A549 treated with RU486 at 1 μM for 4 hours (cell line): ENCODE results near the gene DNAJC24. TPM values are rescaled to one million over a fixed set of nuclear protein-coding genes. Genes with fewer than 3 reads are reported as not detected.

Source experiments
- total RNA-seq: library from RNA; stranded (reverse); fragments of 200-300 nt; extraction: Qiagen RNA extraction; gene quantifications from 5 replicates; pipeline ENCODE4 v1.2.3, GENCODE V29; 2022; ENCODE audit warnings: low read depth

The DNAJC24 gene
- 9.4 to 14.2 TPM (median 10.6 TPM) in 5 replicates for total RNA-seq

GRCh38 chr11:31369348-31370329 lies at the start of gene DNAJC24, which contains the start of gene DCDC1:
DNAJC24 (plus strand) TSS chr11:31369860; CDS start chr11:31370749, 889 bp downstream.
DCDC1 (minus strand) TSS chr11:31369739; CDS start chr11:31328280, 41,459 bp downstream.

Other genes with a start within 250 kb of the DNAJC24 start
- 0.18 to 0.88 TPM (median 0.70 TPM) in 5 replicates for gene DCDC1, start 121 bp upstream of the DNAJC24 start, total RNA-seq
- gene IMMP1L, start 139.8 kb downstream of the DNAJC24 start, total RNA-seq = 25.7 to 50.0 TPM (median 34.5 TPM) in 5 replicates
- 6.7 to 9.6 TPM (median 6.9 TPM) in 5 replicates for gene ELP4, start 139.9 kb downstream of the DNAJC24 start, total RNA-seq